K562 (cell line): ENCODE results near the gene ZNF92. TPM values are rescaled to one million over a fixed set of nuclear protein-coding genes. Genes with fewer than 3 reads are reported as not detected.
A peak's percentile ranks its signal among the peaks of the same experiment; 100 is the strongest.

Experiments
- BRD9 ChIP-seq: fragments of 450-650 bp; IDR thresholded peaks from 2 replicates; pipeline ENCODE4 v1.6.1; 2018; ENCODE audit warnings: low read depth; ENCODE audit not compliant: partially characterized antibody
- ETS2 ChIP-seq: IDR thresholded peaks from 2 replicates; pipeline ENCODE4 v1.6.1; 2016; ENCODE audit warnings: borderline replicate concordance, missing genetic modification characterization, mild to moderate bottlenecking, moderate library complexity, missing compliant biosample characterization; ENCODE audit not compliant: poor library complexity, severe bottlenecking
- HIVEP1 ChIP-seq: fragments of 250-450 bp; sonication (Bioruptor Pico); IDR thresholded peaks from 2 replicates; pipeline ENCODE4 v1.4.0; 2020; ENCODE audit warnings: mild to moderate bottlenecking
- LARP7 ChIP-seq: fragments of 450-650 bp; IDR thresholded peaks from 2 replicates; pipeline ENCODE4 v1.6.1; 2016
- MAZ ChIP-seq, 2 experiments: fragments of 450-650 bp in 1 of 2; sonication (generic) in 1 of 2; formaldehyde crosslinking; IDR thresholded peaks in 1 of 2; conservative IDR thresholded peaks in 1 of 2; 2 replicates each; pipeline versions ENCODE4 v1.4.0 to v1.5.0; 2020; ENCODE audit warnings: mild to moderate bottlenecking in 1 of 2, missing genetic modification reagents in 1 of 2
- MYNN ChIP-seq, 2 experiments: sonication (generic); formaldehyde crosslinking in 1 of 2; IDR thresholded peaks; 2 replicates each; pipeline versions ENCODE4 v1.5.0 to v1.6.1; 2016 to 2020; ENCODE audit warnings: antibody characterized with exemption in 1 of 2, missing genetic modification reagents in 1 of 2
- NR2F6 ChIP-seq: fragments of 450-650 bp; formaldehyde crosslinking; IDR thresholded peaks from 2 replicates; pipeline ENCODE4 v1.4.0; 2020; ENCODE audit warnings: mild to moderate bottlenecking
- OTX1 ChIP-seq: fragments of 450-650 bp; formaldehyde crosslinking; IDR thresholded peaks from 2 replicates; pipeline ENCODE4 v1.4.0; 2022; ENCODE audit warnings: mild to moderate bottlenecking
- POLR2AphosphoS2 ChIP-seq: IDR thresholded peaks from 2 replicates; pipeline ENCODE4 v1.6.1; 2012; ENCODE audit warnings: low read length, improper control_type of control experiment
- PURB ChIP-seq: sonication (generic); formaldehyde crosslinking; IDR thresholded peaks from 2 replicates; pipeline ENCODE4 v1.9.0; 2021; ENCODE audit warnings: low read depth, mild to moderate bottlenecking, missing genetic modification reagents
- RCOR1 ChIP-seq, 2 experiments: IDR thresholded peaks; 2 replicates each; pipeline ENCODE4 v1.6.1; 2012; ENCODE audit warnings: low read depth in 2 of 2, low read length in 2 of 2, borderline replicate concordance in 1 of 2, improper control_type of control experiment in 1 of 2
- RFX1 ChIP-seq: fragments of 450-650 bp; IDR thresholded peaks from 2 replicates; pipeline ENCODE4 v1.6.1; 2016; ENCODE audit warnings: mild to moderate bottlenecking, moderate library complexity
- ZKSCAN3 ChIP-seq: fragments of 250-450 bp; sonication (Bioruptor Pico); IDR thresholded peaks from 2 replicates; pipeline ENCODE4 v1.4.0; 2020
- ZNF175 ChIP-seq: fragments of 200-800 bp; sonication (Bioruptor generic); IDR thresholded peaks from 2 replicates; pipeline ENCODE4 v1.6.1; 2016; ENCODE audit warnings: low read depth, mild to moderate bottlenecking, missing genetic modification characterization, missing compliant biosample characterization
- ZNF277 ChIP-seq: fragments of 250-450 bp; sonication (Bioruptor Pico); IDR thresholded peaks from 2 replicates; pipeline ENCODE4 v1.8.0; 2022; ENCODE audit warnings: inconsistent platforms, mild to moderate bottlenecking, moderate library complexity, borderline replicate concordance
- ZNF445 ChIP-seq: fragments of 250-450 bp; sonication (Bioruptor Pico); IDR thresholded peaks from 2 replicates; pipeline ENCODE4 v1.4.0; 2020; ENCODE audit warnings: low read depth, mild to moderate bottlenecking, moderate library complexity
- polyA plus RNA-seq, 8 experiments: library from polyadenylated mRNA; depleted of rRNA in 4 of 8; stranded (reverse) in 5 of 8; unstranded in 3 of 8; fragments of >200 nt; fragmentation: Nextera tagmentation in 2 of 8; fragmentation: Illumina TruSeq in 1 of 8; extraction: Ambion mirVana in 2 of 8; extraction: Trizol in 1 of 8; gene quantifications; 2 replicates each; pipeline versions ENCODE4 v1.2.1 to v1.2.3, GENCODE V29; 2011 to 2014; ENCODE audit warnings: inconsistent platforms in 1 of 8, missing spikeins in 1 of 8
- total RNA-seq, 7 experiments: library from RNA; depleted of rRNA in 6 of 7; stranded (reverse); fragments of >200 nt in 6 of 7; fragmentation: Illumina TruSeq in 2 of 7; extraction: Trizol in 2 of 7; gene quantifications; 2 replicates each; pipeline versions ENCODE4 v1.2.1 to v1.2.3, GENCODE V29; 2011 to 2021; ENCODE audit warnings: low replicate concordance in 1 of 7
- TF ChIP-seq, protein P1 (sequence below): sonication (generic); formaldehyde crosslinking; IDR thresholded peaks from 2 replicates; pipeline ENCODE4 v1.4.0; 2020; ENCODE audit warnings: mild to moderate bottlenecking, missing genetic modification reagents
- TF ChIP-seq, protein P2 (sequence below): fragments of 250-450 bp; sonication (Bioruptor Pico); IDR thresholded peaks from 2 replicates; pipeline ENCODE4 v1.5.1; 2021; ENCODE audit warnings: mild to moderate bottlenecking
- TF ChIP-seq, protein P3 (sequence below): fragments of 450-650 bp; IDR thresholded peaks from 2 replicates; pipeline ENCODE4 v1.6.1; 2016; ENCODE audit warnings: missing biosample characterization, missing genetic modification characterization

Gene ZNF92
- total and polyA plus RNA-seq, 9 of the 15 experiments (the other 6 are each of a cell fraction or from before 2014, with no cell fraction given) = 8.9 to 29.4 (median 12.5) TPM

GRCh38 chr7:65373608-65374351 lies at the start of gene ZNF92 (continued):
- TF ChIP-seq MYNN (IDR thresholded peaks at IDR 0.05) (0 out of 2 replicates have a peak, but pooled peaks have one; percentile 16), MYNN (CRISPR knock-in tag; IDR thresholded peaks at IDR 0.05) (no peak), RFX1 (no peak), ZNF277 (no peak), ZNF445 (CRISPR knock-in tag) (no peak), ETS2 (tag) (no peak), ZNF175 (CRISPR knock-in tag) (no peak), MAZ (CRISPR knock-in tag; conservative IDR thresholded peaks at IDR 0.05 in 1 of 2, IDR thresholded peaks at IDR 0.05 in 1 of 2) (peak; percentile 47 to 55; a peak in 3 of 4 replicates), LARP7 (no peak), HIVEP1 (no peak), POLR2AphosphoS2 (peak; percentile 46; the same call in 1 of the 2 replicates), PURB (no peak), ZKSCAN3 (no peak), BRD9 (no peak), NR2F6 (CRISPR knock-in tag) (no peak), RCOR1 (IDR thresholded peaks at IDR 0.05; ENCODE audit: borderline replicate concordance in 1 of 2, low read depth in 2 of 2, low read length in 2 of 2) (peak in 1 of 2 experiments; percentile 63; a peak in 2 of 4 replicates), OTX1 (no peak)
- TF ChIP-seq, protein P1, sequence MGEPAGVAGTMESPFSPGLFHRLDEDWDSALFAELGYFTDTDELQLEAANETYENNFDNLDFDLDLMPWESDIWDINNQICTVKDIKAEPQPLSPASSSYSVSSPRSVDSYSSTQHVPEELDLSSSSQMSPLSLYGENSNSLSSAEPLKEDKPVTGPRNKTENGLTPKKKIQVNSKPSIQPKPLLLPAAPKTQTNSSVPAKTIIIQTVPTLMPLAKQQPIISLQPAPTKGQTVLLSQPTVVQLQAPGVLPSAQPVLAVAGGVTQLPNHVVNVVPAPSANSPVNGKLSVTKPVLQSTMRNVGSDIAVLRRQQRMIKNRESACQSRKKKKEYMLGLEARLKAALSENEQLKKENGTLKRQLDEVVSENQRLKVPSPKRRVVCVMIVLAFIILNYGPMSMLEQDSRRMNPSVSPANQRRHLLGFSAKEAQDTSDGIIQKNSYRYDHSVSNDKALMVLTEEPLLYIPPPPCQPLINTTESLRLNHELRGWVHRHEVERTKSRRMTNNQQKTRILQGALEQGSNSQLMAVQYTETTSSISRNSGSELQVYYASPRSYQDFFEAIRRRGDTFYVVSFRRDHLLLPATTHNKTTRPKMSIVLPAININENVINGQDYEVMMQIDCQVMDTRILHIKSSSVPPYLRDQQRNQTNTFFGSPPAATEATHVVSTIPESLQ (CRISPR knock-in tag) = 0 out of 2 replicates have a peak, but pooled peaks have one; percentile 64
- TF ChIP-seq, protein P2, sequence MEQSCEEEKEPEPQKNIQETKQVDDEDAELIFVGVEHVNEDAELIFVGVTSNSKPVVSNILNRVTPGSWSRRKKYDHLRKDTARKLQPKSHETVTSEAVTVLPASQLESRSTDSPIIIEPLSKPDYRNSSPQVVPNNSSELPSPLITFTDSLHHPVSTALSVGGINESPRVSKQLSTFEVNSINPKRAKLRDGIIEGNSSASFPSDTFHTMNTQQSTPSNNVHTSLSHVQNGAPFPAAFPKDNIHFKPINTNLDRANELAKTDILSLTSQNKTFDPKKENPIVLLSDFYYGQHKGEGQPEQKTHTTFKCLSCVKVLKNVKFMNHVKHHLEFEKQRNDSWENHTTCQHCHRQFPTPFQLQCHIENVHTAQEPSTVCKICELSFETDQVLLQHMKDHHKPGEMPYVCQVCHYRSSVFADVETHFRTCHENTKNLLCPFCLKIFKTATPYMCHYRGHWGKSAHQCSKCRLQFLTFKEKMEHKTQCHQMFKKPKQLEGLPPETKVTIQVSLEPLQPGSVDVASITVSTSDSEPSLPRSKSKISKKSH (CRISPR knock-in tag) = no peak
- TF ChIP-seq, protein P3, sequence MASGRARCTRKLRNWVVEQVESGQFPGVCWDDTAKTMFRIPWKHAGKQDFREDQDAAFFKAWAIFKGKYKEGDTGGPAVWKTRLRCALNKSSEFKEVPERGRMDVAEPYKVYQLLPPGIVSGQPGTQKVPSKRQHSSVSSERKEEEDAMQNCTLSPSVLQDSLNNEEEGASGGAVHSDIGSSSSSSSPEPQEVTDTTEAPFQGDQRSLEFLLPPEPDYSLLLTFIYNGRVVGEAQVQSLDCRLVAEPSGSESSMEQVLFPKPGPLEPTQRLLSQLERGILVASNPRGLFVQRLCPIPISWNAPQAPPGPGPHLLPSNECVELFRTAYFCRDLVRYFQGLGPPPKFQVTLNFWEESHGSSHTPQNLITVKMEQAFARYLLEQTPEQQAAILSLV = no peak
